GM23338 (cell line): Measurements from ENCODE around the gene HSF2BP. TPM values are rescaled to one million over a fixed set of nuclear protein-coding genes. Genes with fewer than 3 reads are reported as not detected.

Experiments
- ATAC-seq: fragments of 200-7000 bp; cut with Tn5 transposase; 3 replicates; pipeline ENCODE4 v1.9.1; 2020
- DNase-seq: peaks from one replicate; pipeline ENCODE4 v3.0.0-alpha.2; 2015; ENCODE audit warnings: low spot score
- H2AFZ ChIP-seq: fragments of 200-600 bp; sonication (generic); 2 replicates; pipeline ENCODE4 v1.8.0; 2016; ENCODE audit warnings: antibody characterized with exemption, mild to moderate bottlenecking, moderate library complexity
- H3F3A ChIP-seq: fragments of 200-600 bp; sonication (generic); replicated peaks from 2 replicates; pipeline ENCODE4 v1.8.0; 2017; ENCODE audit warnings: antibody characterized with exemption, mixed run types, low read depth
- H3K27ac ChIP-seq: fragments of 200-600 bp; sonication (generic); 2 replicates; pipeline ENCODE4 v1.6.1; 2016; ENCODE audit warnings: low read depth
- H3K27me3 ChIP-seq: fragments of 200-600 bp; sonication (generic); 2 replicates; pipeline ENCODE4 v1.8.0; 2016; ENCODE audit warnings: mild to moderate bottlenecking, mixed run types, moderate library complexity; ENCODE audit not compliant: insufficient read depth
- H3K36me3 ChIP-seq: fragments of 200-600 bp; sonication (generic); 2 replicates; pipeline ENCODE4 v1.8.0; 2016; ENCODE audit warnings: mild to moderate bottlenecking; ENCODE audit not compliant: insufficient read depth
- H3K4me1 ChIP-seq: fragments of 200-600 bp; sonication (generic); 2 replicates; pipeline ENCODE4 v1.8.0; 2016; ENCODE audit warnings: mild to moderate bottlenecking, moderate library complexity; ENCODE audit not compliant: insufficient read depth
- H3K4me2 ChIP-seq: fragments of 200-600 bp; sonication (generic); 2 replicates; pipeline ENCODE4 v1.7.1; 2017; ENCODE audit warnings: mixed run types
- H3K4me3 ChIP-seq: fragments of 200-600 bp; sonication (generic); 2 replicates; pipeline ENCODE4 v1.6.1; 2016; ENCODE audit warnings: mixed run types
- H3K79me2 ChIP-seq: fragments of 200-600 bp; sonication (generic); replicated peaks from 2 replicates; pipeline ENCODE4 v1.8.0; 2017; ENCODE audit warnings: mild to moderate bottlenecking; ENCODE audit not compliant: insufficient read depth
- H3K9me2 ChIP-seq: fragments of 200-600 bp; sonication (generic); 2 replicates; pipeline ENCODE4 v1.8.0; 2017; ENCODE audit not compliant: insufficient read depth
- H4K20me1 ChIP-seq: fragments of 200-600 bp; sonication (generic); replicated peaks from 2 replicates; pipeline ENCODE4 v1.8.0; 2017; ENCODE audit warnings: mild to moderate bottlenecking; ENCODE audit not compliant: insufficient read depth
- H3K27ac Mint-ChIP-seq: 2 replicates; pipeline ENCODE4 v1.8.0; 2020; ENCODE audit warnings: inconsistent platforms, mild to moderate bottlenecking, moderate library complexity, mixed read lengths
- H3K27me3 Mint-ChIP-seq: 3 replicates; pipeline ENCODE4 v1.8.0; 2022; ENCODE audit warnings: low read depth, mild to moderate bottlenecking, moderate library complexity, mixed read lengths, inconsistent platforms; ENCODE audit not compliant: insufficient read depth, poor library complexity
- H3K36me3 Mint-ChIP-seq: 3 replicates; pipeline ENCODE4 v1.8.0; 2021; ENCODE audit warnings: low read depth, mild to moderate bottlenecking, inconsistent platforms, moderate library complexity, mixed read lengths
- H3K4me1 Mint-ChIP-seq: 3 replicates; pipeline ENCODE4 v1.8.0; 2020; ENCODE audit warnings: mild to moderate bottlenecking, inconsistent platforms, mixed read lengths
- H3K4me3 Mint-ChIP-seq: 3 replicates; pipeline ENCODE4 v1.8.0; 2021; ENCODE audit warnings: moderate library complexity, mild to moderate bottlenecking, inconsistent platforms, mixed read lengths
- H3K9me3 Mint-ChIP-seq: 3 replicates; pipeline ENCODE4 v1.8.0; 2020; ENCODE audit warnings: moderate library complexity, mild to moderate bottlenecking, inconsistent platforms, mixed read lengths
- CREB1 ChIP-seq: fragments of 250-450 bp; sonication (Bioruptor Pico); IDR thresholded peaks from 2 replicates; pipeline ENCODE4 v1.5.0; 2020; ENCODE audit warnings: low read depth, mild to moderate bottlenecking, moderate library complexity
- EZH2 ChIP-seq: fragments of 200-600 bp; sonication (generic); IDR thresholded peaks from one replicate; pipeline ENCODE4 v1.8.0; 2017; ENCODE audit warnings: antibody characterized with exemption, mild to moderate bottlenecking, low read depth; ENCODE audit not compliant: unreplicated experiment
- EZH2phosphoT487 ChIP-seq: fragments of 200-600 bp; sonication (generic); IDR thresholded peaks from one replicate; pipeline ENCODE4 v1.8.1; 2018; ENCODE audit warnings: antibody characterized with exemption; ENCODE audit not compliant: unreplicated experiment
- JUNB ChIP-seq: IDR thresholded peaks from one replicate; pipeline ENCODE4 v1.6.1; 2016; ENCODE audit warnings: antibody characterized with exemption; ENCODE audit not compliant: unreplicated experiment
- NANOG ChIP-seq: IDR thresholded peaks from 2 replicates; pipeline ENCODE4 v1.6.1; 2016; ENCODE audit warnings: antibody characterized with exemption, borderline replicate concordance
- POLR2AphosphoS5 ChIP-seq: IDR thresholded peaks from 2 replicates; pipeline ENCODE4 v1.6.1; 2016; ENCODE audit warnings: antibody characterized with exemption, low read depth
- STAT1 ChIP-seq: IDR thresholded peaks from one replicate; pipeline ENCODE4 v1.6.1; 2016; ENCODE audit warnings: antibody characterized with exemption; ENCODE audit not compliant: unreplicated experiment
- ZNF114 ChIP-seq: fragments of 250-450 bp; sonication (Bioruptor Pico); IDR thresholded peaks from 2 replicates; pipeline ENCODE4 v1.5.0; 2020; ENCODE audit warnings: mild to moderate bottlenecking, moderate library complexity
- ZNF331 ChIP-seq: fragments of 250-450 bp; sonication (Bioruptor Pico); IDR thresholded peaks from 2 replicates; pipeline ENCODE4 v1.5.0; 2020; ENCODE audit warnings: low read depth, mild to moderate bottlenecking, moderate library complexity
- polyA plus RNA-seq: library from polyadenylated mRNA; unstranded; fragments of >200 nt; fragmentation: Nextera tagmentation; extraction: Ambion mirVana; gene quantifications from 2 replicates; pipeline ENCODE4 v1.2.1, GENCODE V29; 2016
- total RNA-seq: library from RNA; depleted of rRNA; stranded (reverse); fragments of >200 nt; shearing (Covaris generic); gene quantifications from 2 replicates; pipeline ENCODE4 v1.2.3, GENCODE V29; 2014
- TF ChIP-seq, protein P1 (sequence below): fragments of 250-450 bp; sonication (Bioruptor Pico); IDR thresholded peaks from 2 replicates; pipeline ENCODE4 v1.5.0; 2020; ENCODE audit warnings: mild to moderate bottlenecking, moderate library complexity
- TF ChIP-seq, protein P2 (sequence below): IDR thresholded peaks from one replicate; pipeline ENCODE4 v1.6.1; 2018; ENCODE audit warnings: antibody characterized with exemption; ENCODE audit not compliant: unreplicated experiment
- TF ChIP-seq, protein P3 (sequence below), 2 experiments: fragments of 200-600 bp in 1 of 2; sonication (generic) in 1 of 2; conservative IDR thresholded peaks; 2 replicates each; pipeline versions ENCODE4 v1.5.1 to v1.6.1; 2016 to 2017; ENCODE audit warnings: antibody characterized with exemption in 2 of 2, low read depth in 2 of 2, mild to moderate bottlenecking in 2 of 2, moderate library complexity in 1 of 2
- TF ChIP-seq, protein P4 (sequence below): IDR thresholded peaks from 2 replicates; pipeline ENCODE4 v1.6.1; 2016; ENCODE audit warnings: antibody characterized with exemption

Gene HSF2BP
- total and polyA plus RNA-seq, 2 experiments from 2014 or later, result 0.78 to 2.0 TPM

DNA sequence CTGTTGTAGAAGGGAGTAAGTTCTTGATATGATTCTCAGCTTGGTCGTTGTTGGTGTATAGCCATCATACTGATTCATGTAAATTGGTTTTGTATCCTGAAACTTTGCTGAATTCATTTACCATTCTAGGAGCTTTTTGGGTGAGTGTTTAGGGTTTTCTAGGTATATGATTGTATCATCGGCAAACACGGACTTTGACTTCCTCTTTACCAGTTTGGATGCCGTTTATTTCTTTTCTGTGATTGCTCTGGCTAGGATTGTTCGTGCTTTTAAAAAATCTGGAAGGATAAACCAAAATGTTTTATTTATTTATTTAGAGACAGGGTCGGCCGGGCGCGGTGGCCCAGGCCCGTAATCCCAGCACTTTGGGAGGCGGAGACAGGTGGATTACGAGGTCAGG is 20.7 kb upstream of the HSF2BP start (continued):
- TF ChIP-seq ZNF331 (CRISPR knock-in tag) (no peak), CREB1 (CRISPR knock-in tag) (no peak), ZNF114 (no peak)

DNA sequence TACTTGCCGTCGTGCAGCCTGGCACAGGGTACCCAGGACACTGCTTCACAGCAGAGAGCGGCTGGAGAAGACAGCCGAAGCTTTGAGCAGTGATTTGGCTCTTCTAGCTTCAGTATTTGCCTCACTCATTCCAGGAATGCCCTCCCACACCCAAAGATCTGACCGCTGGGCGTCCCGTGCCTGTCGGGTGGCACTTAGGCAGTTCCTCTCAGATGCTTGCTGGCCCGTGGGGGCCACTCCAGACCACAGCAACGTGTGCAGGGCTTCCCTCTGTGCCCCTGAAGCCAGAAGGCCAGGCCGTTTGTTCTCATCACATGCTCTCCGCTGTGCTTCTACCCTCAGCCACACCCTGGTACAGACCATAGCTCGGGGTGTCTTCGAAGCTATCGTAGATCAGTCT is 17.1 kb upstream of the HSF2BP start:
- no peaks in the 10 kb centered on the region for H3K9me2 ChIP-seq
- TF ChIP-seq, protein P1, sequence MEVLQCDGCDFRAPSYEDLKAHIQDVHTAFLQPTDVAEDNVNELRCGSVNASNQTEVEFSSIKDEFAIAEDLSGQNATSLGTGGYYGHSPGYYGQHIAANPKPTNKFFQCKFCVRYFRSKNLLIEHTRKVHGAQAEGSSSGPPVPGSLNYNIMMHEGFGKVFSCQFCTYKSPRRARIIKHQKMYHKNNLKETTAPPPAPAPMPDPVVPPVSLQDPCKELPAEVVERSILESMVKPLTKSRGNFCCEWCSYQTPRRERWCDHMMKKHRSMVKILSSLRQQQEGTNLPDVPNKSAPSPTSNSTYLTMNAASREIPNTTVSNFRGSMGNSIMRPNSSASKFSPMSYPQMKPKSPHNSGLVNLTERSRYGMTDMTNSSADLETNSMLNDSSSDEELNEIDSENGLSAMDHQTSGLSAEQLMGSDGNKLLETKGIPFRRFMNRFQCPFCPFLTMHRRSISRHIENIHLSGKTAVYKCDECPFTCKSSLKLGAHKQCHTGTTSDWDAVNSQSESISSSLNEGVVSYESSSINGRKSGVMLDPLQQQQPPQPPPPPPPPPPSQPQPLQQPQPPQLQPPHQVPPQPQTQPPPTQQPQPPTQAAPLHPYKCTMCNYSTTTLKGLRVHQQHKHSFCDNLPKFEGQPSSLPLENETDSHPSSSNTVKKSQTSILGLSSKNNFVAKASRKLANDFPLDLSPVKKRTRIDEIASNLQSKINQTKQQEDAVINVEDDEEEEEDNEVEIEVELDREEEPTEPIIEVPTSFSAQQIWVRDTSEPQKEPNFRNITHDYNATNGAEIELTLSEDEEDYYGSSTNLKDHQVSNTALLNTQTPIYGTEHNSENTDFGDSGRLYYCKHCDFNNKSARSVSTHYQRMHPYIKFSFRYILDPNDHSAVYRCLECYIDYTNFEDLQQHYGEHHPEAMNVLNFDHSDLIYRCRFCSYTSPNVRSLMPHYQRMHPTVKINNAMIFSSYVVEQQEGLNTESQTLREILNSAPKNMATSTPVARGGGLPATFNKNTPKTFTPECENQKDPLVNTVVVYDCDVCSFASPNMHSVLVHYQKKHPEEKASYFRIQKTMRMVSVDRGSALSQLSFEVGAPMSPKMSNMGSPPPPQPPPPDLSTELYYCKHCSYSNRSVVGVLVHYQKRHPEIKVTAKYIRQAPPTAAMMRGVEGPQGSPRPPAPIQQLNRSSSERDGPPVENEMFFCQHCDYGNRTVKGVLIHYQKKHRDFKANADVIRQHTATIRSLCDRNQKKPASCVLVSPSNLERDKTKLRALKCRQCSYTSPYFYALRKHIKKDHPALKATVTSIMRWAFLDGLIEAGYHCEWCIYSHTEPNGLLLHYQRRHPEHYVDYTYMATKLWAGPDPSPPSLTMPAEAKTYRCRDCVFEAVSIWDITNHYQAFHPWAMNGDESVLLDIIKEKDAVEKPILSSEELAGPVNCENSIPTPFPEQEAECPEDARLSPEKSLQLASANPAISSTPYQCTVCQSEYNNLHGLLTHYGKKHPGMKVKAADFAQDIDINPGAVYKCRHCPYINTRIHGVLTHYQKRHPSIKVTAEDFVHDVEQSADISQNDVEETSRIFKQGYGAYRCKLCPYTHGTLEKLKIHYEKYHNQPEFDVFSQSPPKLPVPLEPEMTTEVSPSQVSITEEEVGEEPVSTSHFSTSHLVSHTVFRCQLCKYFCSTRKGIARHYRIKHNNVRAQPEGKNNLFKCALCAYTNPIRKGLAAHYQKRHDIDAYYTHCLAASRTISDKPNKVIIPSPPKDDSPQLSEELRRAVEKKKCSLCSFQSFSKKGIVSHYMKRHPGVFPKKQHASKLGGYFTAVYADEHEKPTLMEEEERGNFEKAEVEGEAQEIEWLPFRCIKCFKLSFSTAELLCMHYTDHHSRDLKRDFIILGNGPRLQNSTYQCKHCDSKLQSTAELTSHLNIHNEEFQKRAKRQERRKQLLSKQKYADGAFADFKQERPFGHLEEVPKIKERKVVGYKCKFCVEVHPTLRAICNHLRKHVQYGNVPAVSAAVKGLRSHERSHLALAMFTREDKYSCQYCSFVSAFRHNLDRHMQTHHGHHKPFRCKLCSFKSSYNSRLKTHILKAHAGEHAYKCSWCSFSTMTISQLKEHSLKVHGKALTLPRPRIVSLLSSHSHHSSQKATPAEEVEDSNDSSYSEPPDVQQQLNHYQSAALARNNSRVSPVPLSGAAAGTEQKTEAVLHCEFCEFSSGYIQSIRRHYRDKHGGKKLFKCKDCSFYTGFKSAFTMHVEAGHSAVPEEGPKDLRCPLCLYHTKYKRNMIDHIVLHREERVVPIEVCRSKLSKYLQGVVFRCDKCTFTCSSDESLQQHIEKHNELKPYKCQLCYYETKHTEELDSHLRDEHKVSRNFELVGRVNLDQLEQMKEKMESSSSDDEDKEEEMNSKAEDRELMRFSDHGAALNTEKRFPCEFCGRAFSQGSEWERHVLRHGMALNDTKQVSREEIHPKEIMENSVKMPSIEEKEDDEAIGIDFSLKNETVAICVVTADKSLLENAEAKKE (CRISPR knock-in tag), result no peak
- TF ChIP-seq EZH2phosphoT487, result no peak
- no peak for TF ChIP-seq ZNF114
- TF ChIP-seq NANOG, result no peak
- no peak for TF ChIP-seq STAT1
- no peak for TF ChIP-seq ZNF331 (CRISPR knock-in tag)
- no peak for TF ChIP-seq JUNB
- TF ChIP-seq, protein P2, sequence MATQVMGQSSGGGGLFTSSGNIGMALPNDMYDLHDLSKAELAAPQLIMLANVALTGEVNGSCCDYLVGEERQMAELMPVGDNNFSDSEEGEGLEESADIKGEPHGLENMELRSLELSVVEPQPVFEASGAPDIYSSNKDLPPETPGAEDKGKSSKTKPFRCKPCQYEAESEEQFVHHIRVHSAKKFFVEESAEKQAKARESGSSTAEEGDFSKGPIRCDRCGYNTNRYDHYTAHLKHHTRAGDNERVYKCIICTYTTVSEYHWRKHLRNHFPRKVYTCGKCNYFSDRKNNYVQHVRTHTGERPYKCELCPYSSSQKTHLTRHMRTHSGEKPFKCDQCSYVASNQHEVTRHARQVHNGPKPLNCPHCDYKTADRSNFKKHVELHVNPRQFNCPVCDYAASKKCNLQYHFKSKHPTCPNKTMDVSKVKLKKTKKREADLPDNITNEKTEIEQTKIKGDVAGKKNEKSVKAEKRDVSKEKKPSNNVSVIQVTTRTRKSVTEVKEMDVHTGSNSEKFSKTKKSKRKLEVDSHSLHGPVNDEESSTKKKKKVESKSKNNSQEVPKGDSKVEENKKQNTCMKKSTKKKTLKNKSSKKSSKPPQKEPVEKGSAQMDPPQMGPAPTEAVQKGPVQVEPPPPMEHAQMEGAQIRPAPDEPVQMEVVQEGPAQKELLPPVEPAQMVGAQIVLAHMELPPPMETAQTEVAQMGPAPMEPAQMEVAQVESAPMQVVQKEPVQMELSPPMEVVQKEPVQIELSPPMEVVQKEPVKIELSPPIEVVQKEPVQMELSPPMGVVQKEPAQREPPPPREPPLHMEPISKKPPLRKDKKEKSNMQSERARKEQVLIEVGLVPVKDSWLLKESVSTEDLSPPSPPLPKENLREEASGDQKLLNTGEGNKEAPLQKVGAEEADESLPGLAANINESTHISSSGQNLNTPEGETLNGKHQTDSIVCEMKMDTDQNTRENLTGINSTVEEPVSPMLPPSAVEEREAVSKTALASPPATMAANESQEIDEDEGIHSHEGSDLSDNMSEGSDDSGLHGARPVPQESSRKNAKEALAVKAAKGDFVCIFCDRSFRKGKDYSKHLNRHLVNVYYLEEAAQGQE, result no peak
- no peak for TF ChIP-seq EZH2
- TF ChIP-seq, protein P3, sequence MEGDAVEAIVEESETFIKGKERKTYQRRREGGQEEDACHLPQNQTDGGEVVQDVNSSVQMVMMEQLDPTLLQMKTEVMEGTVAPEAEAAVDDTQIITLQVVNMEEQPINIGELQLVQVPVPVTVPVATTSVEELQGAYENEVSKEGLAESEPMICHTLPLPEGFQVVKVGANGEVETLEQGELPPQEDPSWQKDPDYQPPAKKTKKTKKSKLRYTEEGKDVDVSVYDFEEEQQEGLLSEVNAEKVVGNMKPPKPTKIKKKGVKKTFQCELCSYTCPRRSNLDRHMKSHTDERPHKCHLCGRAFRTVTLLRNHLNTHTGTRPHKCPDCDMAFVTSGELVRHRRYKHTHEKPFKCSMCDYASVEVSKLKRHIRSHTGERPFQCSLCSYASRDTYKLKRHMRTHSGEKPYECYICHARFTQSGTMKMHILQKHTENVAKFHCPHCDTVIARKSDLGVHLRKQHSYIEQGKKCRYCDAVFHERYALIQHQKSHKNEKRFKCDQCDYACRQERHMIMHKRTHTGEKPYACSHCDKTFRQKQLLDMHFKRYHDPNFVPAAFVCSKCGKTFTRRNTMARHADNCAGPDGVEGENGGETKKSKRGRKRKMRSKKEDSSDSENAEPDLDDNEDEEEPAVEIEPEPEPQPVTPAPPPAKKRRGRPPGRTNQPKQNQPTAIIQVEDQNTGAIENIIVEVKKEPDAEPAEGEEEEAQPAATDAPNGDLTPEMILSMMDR (conservative IDR thresholded peaks at IDR 0.05; ENCODE audit: low read depth in 2 of 2), result no peak
- TF ChIP-seq POLR2AphosphoS5, result no peak
- no peak for TF ChIP-seq CREB1 (CRISPR knock-in tag)
- TF ChIP-seq, protein P4, sequence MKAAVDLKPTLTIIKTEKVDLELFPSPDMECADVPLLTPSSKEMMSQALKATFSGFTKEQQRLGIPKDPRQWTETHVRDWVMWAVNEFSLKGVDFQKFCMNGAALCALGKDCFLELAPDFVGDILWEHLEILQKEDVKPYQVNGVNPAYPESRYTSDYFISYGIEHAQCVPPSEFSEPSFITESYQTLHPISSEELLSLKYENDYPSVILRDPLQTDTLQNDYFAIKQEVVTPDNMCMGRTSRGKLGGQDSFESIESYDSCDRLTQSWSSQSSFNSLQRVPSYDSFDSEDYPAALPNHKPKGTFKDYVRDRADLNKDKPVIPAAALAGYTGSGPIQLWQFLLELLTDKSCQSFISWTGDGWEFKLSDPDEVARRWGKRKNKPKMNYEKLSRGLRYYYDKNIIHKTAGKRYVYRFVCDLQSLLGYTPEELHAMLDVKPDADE, result no peak
- ATAC-seq, result no peak
- no peak overlapping the region for H3K4me3 ChIP-seq
- H3K36me3 Mint-ChIP-seq, result peaks cover 82% of the 10 kb centered on the region
- H3K4me3 Mint-ChIP-seq, result no peak overlapping the region
- peaks cover 49% of the 10 kb centered on the region for H3K36me3 ChIP-seq
- H3K9me3 Mint-ChIP-seq, result no peaks in the 10 kb centered on the region
- DNase-seq, result no peak
- peaks cover 78% of the 10 kb centered on the region for H3K79me2 ChIP-seq
- 0 out of 2 replicates have a peak, but pooled peaks cover 5% of the 10 kb centered on the region for H3K4me1 ChIP-seq
- H3F3A ChIP-seq, result peaks cover 14% of the 10 kb centered on the region
- peaks cover 12% of the 10 kb centered on the region for H3K4me1 Mint-ChIP-seq
- no peak overlapping the region for H3K4me2 ChIP-seq
- H3K27me3 Mint-ChIP-seq, result peaks cover 7% of the 10 kb centered on the region
- no peaks in the 10 kb centered on the region for H3K27me3 ChIP-seq
- H3K27ac ChIP-seq, result no peak overlapping the region
- H3K27ac Mint-ChIP-seq, result no peak overlapping the region
- no peak overlapping the region for H2AFZ ChIP-seq
- peaks cover 41% of the 10 kb centered on the region for H4K20me1 ChIP-seq
